BJ (cell line): ENCODE data around the gene CYP46A1. TPM values are rescaled to one million over a fixed set of nuclear protein-coding genes. Genes with fewer than 3 reads are reported as not detected.

Source experiments
- CTCF ChIA-PET: fragments of 350-600 bp; formaldehyde crosslinking; extraction: SDS; loops from one replicate; lab custom pipeline; 2021; ENCODE audit warnings: antibody characterized with exemption, inconsistent platforms; lab: Yijun Ruan, JAX
- POLR2A ChIA-PET: fragments of 300-600 bp; sonication (Branson Sonifier 250); formaldehyde crosslinking; extraction: SDS; loops from one replicate; lab custom pipeline; 2021; ENCODE audit warnings: antibody characterized with exemption; lab: Charles Lee
- DNase-seq: peaks from one replicate; pipeline ENCODE4 v3.0.0-alpha.2; 2011; ENCODE audit warnings: low read depth
- H3K27me3 ChIP-seq: 2 replicates; pipeline ENCODE4 v1.6.0; 2011; ENCODE audit warnings: low read length; ENCODE audit not compliant: control insufficient read depth, insufficient read depth
- H3K36me3 ChIP-seq: 2 replicates; pipeline ENCODE4 v1.5.1; 2011; ENCODE audit warnings: low read length; ENCODE audit not compliant: control insufficient read depth, insufficient read depth
- H3K4me3 ChIP-seq: 2 replicates; pipeline ENCODE4 v1.5.1; 2011; ENCODE audit warnings: low read depth, mild to moderate bottlenecking, control low read depth, low read length
- CTCF ChIP-seq: IDR thresholded peaks from 2 replicates; pipeline ENCODE4 v1.5.1; 2011; ENCODE audit warnings: low read depth, mild to moderate bottlenecking, control low read depth, inconsistent platforms, low read length, moderate library complexity; ENCODE audit not compliant: insufficient read depth
- polyA plus RNA-seq: library from polyadenylated mRNA; depleted of rRNA; stranded (reverse); fragments of >200 nt; gene quantifications from 2 replicates; pipeline ENCODE4 v1.2.3, GENCODE V29; 2011

Gene CYP46A1
- polyA plus RNA-seq, 1 experiment = 0.06 TPM

- CTCF ChIA-PET = interaction anchor here (0.6 to 1.4 kb wide), 4 partner anchors 16 to 990 kb away, joined by 3 to 5 read pairs (median 3); no protein-coding TSS in a partner anchor
Observed at GRCh38 chr14:99733540-99734405, 49.7 kb downstream of the CYP46A1 start.

GRCh38 chr14:99734406-99735051, 50.4 kb downstream of the CYP46A1 start:
- TF ChIP-seq CTCF = no peak
- ChIA-PET POLR2A (no interaction called here), CTCF (interaction anchor here (0.6 kb wide), 1 partner anchor 989 kb away, joined by 3 read pairs; no protein-coding TSS in a partner anchor)
- Histone ChIP-seq H3K27me3 (no peaks in the 10 kb centered on the region), H3K4me3 (no peak overlapping the region), H3K36me3 (no peaks in the 10 kb centered on the region)
- DNase-seq = no peak

More at GRCh38 chr14:99733540-99734405, 49.7 kb downstream of the CYP46A1 start:
- POLR2A ChIA-PET = no interaction called here
- TF ChIP-seq CTCF = no peak
- H3K27me3 ChIP-seq = no peaks in the 10 kb centered on the region
- H3K4me3 ChIP-seq = no peak overlapping the region
- DNase-seq = no peak
- H3K36me3 ChIP-seq = no peaks in the 10 kb centered on the region

GRCh38 chr14:99735189-99736135, 51.4 kb downstream of the CYP46A1 start:
- Histone ChIP-seq H3K4me3 (no peak overlapping the region), H3K36me3 (no peaks in the 10 kb centered on the region), H3K27me3 (no peaks in the 10 kb centered on the region)
- DNase-seq = no peak
- ChIA-PET POLR2A (no interaction called here), CTCF (interaction anchor here (0.6 kb wide), 1 partner anchor 17 kb away, joined by 3 read pairs; no protein-coding TSS in a partner anchor)
- TF ChIP-seq CTCF = no peak

GRCh38 chr14:99736603-99737371, 52.7 kb downstream of the CYP46A1 start:
- no peaks in the 10 kb centered on the region for H3K27me3 ChIP-seq
- DNase-seq = no peak
- TF ChIP-seq CTCF = no peak
- ChIA-PET CTCF (interaction anchor here (0.7 kb wide), 1 partner anchor 162 kb away, joined by 3 read pairs; no protein-coding TSS in a partner anchor), POLR2A (interaction anchor here (0.6 kb wide), 1 partner anchor 18 kb away, joined by 15 read pairs; no protein-coding TSS in a partner anchor)
- no peak overlapping the region for H3K4me3 ChIP-seq
- H3K36me3 ChIP-seq = no peaks in the 10 kb centered on the region
